ENCODE data around the gene INTS1.

Gene INTS1

DNA sequence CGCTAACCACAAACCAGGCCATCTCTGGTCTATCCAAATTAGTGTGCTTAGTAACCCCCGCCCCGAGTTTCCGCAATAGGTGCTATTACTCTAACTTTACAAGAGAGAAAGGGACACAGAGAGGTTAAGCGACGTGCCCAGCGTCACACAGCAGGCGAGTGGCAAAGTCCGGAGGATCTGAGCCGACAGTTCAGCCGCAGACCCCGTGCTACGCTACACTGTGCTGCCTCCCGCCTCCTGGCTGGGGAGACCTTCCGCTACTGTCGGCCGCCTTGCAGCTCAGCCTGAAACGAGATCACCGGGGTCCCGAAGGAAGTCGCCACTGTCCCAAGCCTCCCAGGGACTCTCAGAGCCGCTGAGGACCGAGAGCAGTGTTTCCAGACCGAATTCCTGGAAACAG, 799 bp downstream of the INTS1 start:
- DNase-seq (ENCODE audit: low read depth): no peak

DNA sequence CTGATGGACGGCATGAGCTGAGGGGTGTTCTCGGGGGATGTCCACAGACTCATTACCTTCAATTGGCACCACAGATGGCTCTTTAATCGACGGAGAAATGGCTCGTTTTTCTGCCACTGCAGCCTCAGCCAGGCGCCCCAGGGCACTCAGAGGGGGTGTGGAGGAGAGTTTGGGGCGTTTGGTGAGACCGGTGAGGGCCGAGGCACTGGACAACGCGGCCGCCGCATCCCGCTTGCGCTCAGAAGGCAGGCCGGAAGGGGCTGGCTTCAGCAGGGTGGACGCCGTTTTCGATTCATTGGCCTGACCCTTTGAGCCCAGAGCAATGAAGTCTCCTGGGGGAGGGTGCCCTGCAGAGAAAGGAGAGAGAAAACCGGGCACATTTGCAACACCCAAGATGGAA, 1.3 kb downstream of the INTS1 start:
- no peak for DNase-seq (ENCODE audit: low read depth)

DNA sequence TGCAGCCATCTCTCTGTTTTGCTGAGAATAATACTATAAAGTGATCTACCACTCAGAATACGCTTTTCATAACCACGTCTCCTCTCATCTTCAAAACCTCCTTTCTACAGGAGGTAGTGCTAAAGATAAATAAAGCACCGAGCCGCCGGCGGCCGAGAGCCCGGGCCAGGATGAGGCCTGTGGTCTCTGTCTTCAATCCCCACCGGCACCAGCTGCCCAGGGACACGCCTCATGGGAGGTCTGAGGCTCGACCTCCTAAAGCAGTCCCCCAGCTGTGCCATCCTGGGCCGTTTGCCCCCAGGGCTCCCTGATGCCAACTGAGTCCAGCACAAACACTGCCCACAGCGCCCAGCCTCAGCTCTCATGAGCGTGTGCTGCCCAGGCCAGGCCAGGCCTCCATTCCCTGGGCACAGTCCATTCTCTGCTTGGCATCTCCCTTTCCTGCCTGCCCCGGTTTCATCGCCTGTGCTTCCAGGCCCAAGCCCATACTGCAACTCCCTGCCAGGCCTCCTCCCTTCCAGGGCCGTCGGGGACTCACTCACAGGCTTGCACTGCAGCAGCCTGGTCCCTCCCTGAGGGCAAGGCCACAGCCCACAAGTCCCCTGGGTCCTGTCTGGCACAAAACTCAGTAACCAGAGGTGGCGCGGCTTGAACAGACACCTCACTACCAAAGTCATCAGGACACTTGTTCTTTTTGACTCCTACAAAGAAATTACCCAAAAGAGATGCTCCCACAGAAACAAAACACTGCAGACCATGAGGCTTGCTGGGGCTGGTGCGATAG, 2.5 kb downstream of the INTS1 start:
- no peak for DNase-seq (ENCODE audit: low read depth)

DNA sequence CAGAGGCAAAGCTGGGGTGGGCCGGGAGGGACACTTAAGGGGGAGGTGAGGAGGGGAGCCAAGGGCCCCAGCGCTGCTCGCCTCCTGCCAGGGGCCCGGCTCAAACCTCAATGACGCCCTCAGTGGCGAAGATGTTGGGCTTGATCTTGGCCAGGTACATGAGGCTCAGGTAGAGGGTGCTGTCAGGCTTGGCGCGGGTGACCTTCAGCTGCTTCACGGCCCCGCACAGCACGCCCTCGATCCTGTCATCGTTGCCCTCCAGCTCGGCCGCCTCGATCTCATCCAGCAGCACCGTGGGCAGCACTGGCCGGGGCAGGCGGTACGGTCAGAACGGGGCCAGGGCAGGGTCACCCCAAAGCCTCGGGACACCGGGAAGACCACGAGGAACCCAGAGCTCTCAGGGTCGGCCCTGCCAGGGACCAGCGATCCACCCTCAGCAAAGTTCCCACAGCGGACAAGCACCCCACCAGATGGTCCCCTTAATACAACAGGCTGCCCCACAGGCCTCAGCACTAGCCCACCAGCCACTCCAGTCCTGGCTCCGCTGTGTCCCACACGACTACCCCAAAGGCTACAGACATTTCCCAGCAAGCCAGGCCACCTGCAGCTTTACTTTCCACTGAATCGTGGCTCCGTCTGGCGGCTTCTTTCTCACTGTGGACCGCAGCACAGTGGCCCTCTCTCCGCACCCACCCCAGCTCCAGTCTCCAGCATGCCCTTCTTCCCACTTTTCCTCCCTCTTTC, 4.0 kb downstream of the INTS1 start:
- DNase-seq (ENCODE audit: low read depth): no peak

DNA sequence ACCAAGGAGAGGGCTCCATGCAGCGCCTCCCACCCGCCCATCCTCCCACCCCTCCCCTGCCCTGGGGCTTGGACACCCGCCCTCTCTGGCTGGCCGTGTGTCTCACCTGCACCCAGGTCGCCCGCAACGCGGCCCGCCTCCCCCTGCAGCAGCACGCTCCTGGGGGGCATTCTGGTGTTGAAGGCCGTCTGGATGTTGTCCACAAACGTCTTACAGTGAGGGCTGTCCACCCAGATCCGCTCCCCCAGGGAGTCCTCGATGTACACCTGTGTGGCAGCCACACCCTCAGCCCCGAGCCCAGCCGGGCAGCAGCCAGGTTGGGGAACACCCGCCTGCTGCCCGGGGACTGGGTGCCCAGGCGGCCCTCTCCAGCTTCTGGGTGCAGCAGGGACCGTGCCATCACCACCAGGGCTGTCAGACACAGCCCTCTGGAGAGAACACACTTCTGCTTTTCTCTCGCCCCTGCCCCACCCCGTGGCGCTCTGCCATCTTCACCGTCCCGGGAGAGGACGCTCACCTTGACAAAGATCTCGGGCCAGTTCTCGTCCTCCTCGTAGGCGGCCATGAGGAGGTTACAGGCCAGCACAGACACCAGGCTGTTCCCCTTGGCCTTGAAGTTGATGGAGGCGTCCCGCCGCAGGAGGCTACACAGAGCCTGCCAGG, 4.7 kb downstream of the INTS1 start:
- no peak for DNase-seq (ENCODE audit: low read depth)

DNA sequence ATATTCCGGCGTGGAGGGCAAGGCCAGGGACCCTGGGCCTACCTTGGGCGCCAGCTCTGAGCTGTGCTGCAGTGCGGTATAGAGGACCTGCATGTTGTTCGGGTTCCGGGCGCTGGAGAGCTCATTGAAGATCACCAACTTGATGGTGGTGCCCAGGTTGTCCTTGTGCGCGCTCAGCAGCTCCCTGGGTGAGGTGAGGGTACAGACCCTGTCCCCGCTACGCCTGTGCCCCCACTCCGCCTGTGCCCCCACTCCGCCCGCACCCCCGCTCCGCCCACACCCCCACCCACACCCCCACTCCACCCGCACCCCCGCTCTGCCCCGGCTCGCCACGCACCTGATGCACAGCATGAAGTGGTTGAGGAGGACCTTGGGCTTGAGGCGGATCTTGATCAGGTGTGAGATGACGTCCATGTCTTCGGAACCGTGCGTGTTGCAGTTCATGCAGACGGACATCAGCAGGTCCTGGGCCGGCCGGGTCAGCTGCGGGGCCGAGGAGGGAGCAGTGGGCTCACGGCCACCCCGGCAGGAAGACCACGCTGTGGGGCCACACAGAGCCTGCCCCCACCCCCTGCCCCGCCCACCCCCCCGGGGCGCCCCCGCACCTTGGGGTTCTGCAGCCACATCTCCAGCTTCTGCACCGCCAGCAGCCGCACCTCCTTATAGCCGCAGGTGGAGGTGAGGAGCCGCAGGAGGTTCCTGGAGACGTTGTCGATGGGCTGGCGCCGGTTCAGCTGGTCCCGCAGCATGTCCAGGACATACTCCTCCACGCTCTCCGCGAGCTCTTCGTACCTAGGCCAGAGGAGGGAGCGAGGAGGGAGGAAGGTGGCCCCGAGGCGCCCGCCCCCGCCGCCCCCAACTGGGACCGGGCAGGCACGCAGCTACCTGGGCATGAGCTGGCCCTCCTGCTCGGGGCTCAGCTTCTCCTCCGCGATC, 5.6 kb downstream of the INTS1 start:
- no peak for DNase-seq (ENCODE audit: low read depth)

DNA sequence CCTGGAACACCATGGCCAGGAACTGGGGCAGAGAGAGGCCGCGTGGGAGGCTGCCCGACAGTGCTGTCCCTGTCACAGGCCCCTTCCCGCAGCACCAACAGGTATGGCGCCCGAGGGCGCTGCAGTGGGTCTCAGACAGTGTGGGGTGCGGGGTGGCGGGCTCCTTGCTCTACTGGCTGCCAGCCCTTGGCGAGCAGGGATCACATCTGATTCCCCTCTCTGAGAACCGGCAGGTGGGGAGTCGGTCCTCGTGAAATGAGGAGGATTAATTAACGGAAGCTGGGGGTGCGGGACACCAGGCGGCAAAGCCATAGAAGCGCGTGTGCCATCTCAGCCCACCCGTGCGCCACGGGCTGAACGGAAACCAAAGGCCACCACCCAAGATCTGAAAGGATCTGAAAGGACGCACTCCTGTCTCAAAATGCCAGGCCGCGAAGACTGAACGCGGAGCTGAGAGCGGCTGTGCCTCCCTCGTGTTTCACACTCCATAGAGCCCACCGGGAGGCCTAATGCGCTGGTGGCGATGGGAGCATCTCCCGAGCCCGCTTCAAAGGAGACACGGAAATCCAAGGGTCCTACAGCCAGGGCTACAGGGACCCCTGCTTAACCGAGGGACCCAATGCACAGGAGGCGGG, 6.8 kb downstream of the INTS1 start:
- no peak for DNase-seq (ENCODE audit: low read depth)

DNA sequence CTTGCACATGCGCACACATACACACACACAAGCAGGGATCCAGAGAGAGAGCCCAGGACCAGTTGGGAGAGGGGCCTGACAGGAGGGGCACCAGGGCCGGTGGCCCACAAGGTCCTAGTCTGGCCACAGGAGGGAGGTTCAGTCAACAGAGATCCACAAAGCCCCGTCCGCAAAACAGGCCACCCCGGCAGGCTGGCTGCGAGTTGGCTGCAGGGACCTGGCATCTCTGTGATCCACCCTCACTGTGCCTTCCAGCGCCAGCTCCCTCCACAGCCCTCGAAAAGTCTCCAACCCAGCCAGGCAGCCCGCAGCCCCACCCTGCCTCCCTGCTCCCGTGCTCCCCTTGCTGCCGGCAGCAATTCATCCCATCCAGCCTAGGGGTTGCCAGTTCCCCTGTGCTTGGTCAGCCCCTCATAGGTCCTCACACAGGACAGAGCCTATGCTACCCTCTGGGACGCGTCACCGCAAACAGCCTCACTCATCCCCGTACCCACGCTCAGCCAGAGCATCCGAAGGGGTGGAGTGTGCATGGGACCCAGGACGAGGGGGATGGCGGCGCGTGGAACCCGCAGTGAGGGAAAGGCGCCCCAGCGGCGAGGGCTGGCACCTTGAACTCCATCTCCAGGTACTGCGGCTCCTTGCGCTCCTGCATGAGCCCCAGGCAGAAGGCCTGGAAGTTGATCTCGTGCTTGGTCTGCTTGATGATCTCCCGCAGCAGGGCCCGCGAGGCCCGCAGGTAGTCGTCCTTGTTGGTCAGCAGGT, 7.5 kb downstream of the INTS1 start:
- no peak for DNase-seq (ENCODE audit: low read depth)

DNA sequence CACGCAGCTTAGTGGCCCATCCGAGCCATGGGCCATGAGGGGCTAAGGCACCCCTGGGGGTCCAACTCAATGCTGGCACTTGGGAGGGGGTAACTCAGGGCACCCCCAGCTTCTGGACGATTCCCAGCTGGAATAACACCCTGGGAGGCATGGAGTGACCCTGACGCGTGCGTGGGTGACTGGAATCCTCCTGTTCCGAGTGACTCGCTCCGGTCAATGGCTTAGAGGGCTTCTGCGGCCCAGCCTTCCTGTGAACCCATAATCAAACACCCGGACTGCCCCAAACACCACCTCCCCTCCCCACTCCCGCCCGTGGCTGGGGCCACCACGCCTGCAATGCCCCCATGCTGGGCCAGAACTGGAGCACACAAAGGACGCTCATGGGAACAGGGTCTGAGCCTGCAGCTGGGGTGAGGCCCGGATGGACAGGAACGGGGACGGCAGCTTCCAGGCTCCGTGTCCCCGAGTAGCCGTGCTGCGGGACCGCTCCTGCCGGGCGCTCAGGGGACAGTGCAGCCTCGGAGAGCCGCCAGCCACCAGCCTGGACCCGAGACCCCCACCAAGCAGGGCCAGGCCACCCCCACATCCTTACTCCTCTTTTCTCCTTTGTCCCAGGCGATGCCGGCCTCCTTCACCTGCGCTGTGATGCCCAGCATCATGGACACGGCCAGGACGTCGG, 8.5 kb downstream of the INTS1 start:
- no peak for DNase-seq (ENCODE audit: low read depth)

DNA sequence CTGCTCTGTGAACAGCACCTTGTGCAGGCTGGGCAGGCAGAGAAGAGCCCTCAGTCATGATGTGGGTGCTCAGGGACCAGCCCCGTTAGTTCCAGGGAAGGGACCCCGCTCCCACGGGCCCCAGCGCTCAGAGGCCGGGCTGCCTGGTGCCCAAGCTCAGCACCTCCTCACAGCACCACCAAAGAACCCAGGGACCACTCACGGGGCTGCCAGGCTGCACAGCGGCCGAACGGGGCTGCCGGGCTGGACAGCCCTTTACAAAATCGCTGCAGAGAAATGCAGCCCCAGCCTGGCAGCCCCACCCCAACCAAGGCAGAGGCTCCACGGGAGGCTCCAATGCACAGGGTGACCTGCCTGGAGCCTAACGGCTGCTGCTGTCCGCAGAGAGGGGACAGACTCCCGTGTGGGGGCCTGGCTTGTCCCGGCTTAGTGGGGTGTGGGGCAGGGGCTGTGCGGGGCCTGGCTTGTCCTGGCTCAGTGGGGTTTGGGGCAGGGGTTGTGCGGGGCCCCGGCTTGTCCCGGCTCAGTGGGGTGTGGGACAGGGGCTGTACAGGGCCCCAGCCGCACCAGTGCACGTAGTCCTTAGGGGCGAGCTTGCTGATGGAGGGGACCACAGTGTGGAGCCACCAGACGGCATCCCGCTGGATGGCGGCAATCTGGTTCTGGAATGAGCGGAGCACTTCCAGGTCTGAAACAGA, 9.2 kb downstream of the INTS1 start:
- DNase-seq (ENCODE audit: low read depth): no peak

DNA sequence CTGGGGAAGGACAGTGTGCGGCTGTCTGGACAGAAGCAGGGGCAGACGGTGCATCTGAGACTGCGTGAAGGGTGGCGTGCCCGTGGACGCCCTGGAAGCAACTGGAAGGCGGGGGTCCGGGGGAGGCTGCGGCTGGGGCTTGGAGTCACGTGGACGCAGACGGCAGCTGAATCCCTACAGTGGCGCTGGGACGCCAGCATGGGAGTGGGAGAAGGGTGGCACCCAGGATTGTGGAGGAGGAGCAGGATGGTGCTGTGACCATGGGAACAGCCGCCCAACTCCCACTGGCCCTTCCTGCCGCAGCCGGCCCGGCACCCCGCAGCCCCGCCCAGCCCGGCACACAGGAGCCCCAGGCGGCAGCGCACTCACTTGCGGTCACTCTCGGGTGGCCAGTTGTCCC, 9.7 kb downstream of the INTS1 start:
- no peak for DNase-seq (ENCODE audit: low read depth)

DNA sequence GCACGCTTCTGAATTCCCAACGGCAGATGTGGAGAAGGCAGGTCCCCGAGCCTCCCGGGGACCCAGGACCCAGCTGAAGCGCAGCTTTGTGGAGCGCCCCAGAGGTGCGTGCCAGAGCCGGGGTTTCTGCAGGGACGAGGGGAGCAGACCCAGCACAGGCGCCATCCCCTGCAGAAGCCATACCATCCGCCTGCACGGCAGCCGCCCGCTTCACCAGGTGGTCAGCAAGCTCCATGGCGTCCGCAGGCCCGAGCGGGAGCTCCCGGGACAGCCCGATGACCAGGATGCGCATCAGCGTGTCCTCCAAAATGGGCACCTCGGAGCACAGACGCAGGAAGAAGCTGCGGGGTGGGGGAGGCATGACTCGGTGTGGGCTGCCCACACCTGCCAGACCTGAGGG, 10.6 kb downstream of the INTS1 start:
- no peak for DNase-seq (ENCODE audit: low read depth)

DNA sequence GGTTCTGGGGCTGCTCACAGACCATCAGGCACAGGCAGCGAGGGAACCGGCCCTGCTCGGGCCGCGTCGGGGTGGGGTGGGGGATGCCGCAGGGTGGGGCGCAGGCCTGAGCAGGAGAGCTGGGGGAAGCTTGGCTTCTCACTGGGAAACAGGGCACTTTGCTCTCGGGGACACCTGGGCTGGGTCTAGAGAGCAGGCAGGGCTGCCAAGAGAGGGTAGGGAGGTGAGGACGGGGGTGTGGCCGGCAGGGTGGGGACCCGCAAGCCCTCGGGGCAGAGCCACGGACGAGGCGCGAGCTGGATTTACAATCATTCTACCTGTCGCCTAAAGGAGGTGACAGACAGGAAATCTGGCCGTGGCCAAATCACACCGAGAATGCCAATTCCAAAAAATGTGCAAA, 11.1 kb downstream of the INTS1 start:
- no peak for DNase-seq (ENCODE audit: low read depth)

DNA sequence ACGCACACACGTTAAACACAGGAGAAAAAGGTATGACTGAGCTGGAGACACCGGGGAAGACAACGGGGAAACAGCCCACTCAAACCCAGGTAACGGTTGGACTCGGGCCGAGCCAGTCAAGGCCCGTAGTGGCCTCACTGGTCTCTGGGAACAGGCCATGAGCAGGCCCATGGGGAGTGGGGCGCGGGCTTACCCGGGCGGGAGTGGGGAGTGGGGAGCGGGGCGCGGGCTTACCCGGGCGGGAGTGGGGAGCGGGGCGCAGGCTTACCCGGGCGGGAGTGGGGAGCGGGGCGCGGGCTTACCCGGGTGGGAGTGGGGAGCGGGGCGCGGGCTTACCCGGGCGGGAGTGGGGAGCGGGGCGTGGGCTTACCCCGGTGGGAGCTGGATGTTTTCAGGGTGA, 11.5 kb downstream of the INTS1 start:
- no peak for DNase-seq (ENCODE audit: low read depth)

DNA sequence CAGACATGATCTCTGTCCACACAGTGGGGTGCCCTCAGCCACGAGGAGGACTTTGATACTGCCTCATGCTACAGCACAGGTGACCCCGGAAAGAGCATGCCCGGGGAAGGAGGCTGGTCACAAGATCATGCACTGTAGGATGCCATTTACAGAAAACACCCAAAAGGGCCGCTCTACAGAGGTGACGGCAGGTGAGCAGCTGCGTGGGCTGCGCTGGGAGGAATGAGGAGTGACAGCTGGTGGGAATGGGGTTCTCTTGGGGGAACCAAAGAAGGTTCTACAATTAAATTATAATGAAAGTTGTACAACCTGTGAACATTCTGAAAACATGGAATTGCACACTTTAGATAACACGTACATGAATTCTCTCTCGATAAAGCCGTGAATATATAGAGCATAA, 12.0 kb downstream of the INTS1 start:
- DNase-seq (ENCODE audit: low read depth): no peak

DNA sequence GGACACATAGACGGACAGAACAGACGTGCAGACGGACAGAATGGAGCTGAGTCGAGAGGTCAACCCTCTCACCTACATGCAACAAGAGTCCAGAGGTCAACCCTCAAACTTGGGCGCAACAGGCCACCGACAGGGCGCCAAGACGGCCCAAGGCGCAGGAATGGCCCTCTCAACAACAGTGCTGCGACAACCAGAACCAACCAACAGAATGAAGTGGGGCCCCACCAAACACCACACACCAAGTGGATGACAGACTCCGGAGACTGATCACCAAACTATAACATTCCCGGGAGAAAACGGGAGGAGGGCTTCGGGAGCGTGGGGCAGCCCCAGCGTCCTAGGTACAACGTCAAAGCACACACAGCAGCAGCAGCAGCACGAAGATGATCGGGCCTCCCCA, 13.4 kb downstream of the INTS1 start:
- DNase-seq (ENCODE audit: low read depth): no peak

DNA sequence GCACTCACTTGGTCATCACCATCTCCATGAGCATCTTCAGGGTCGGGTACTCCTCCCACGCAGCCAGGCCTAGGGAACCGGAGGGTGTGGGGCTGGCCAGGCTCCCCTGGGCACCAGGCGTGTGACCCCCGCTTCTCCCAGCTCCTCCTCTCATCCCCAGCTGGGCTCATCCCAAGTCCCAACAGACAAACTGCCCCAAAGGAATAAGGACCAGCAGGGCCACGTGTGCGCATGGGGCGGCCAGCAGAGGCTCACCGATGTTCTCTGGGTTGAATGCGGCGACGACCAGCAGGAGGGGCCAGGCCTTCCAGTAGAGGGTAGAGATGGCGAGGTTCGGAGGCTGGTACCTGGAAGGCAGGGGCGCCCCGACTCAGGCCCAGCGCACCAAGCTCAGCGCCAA, 14.9 kb downstream of the INTS1 start:
- DNase-seq (ENCODE audit: low read depth): no peak

DNA sequence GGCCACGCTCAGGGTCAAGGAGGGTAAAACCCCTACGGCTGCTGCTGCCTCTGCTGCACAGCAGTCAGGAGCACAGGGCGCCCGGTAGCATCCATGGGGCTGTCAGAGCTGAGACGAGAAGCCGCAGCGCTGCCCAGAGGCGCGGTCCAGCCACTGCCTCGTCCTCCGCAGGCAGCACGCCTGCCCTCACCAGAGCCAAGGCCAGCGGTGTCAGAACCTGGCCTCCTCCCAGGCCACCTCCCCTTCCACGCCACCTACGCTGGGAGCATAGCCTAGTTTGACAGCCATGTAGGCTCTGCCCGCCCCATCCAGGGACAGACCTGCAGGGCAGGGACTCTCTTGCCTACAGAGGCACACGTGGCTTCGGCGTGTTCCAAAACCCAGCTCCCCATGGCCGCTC, 16.2 kb downstream of the INTS1 start:
- DNase-seq (ENCODE audit: low read depth): no peak

DNA sequence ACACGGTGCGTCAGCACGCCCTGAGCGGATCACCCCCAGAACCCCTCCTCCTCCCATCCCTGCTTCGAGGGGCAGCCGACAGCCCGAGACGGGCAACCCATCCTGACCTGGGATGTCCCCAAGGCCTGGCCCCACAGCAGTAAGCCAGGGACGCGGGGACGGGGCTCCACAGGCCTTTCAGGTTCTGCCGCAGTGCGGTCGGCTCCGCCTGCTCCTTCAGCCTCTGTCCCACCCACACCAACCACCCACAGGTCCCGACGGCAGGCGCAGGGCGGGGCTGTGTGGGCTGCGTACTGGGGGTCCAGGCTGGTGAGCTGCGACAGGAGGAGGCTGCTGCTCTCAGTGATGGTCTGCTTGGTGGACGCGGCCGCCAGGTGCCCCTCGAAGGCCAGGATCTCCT, 16.7 kb downstream of the INTS1 start:
- no peak for DNase-seq (ENCODE audit: low read depth)

DNA sequence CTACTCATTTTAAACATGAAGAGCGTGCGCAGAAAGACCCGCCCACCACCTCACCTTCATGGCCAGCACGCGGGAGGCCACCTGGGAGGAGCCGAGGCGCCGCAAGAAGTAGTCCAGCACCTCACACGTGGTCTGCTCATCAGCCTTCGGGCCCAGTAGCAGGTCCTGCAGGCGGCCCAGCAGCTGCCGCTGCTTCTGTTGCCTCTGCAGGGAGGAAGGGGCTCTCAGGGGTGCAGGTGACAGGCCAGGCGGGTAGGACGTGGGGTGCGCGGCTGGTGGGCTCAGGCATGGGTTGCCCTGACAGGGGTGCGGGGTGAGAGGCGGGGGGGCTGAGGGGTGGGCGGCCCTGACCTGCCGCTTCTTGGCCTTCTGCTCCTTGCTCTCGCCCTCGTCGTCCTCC, 17.6 kb downstream of the INTS1 start:
- no peak for DNase-seq (ENCODE audit: low read depth)
